WI38 (cell line): Measurements from ENCODE around the gene POLE.
A peak's percentile ranks its signal among the peaks of the same experiment; 100 is the strongest.

Experiments
- H3K4me3 ChIP-seq: 2 replicates; pipeline ENCODE4 v1.5.1; 2011; ENCODE audit warnings: low read depth, mild to moderate bottlenecking, control low read depth, low read length
- CTCF ChIP-seq: IDR thresholded peaks from 2 replicates; pipeline ENCODE4 v1.5.1; 2012; ENCODE audit warnings: low read depth, mild to moderate bottlenecking, control low read depth, low read length

Gene POLE

GRCh38 chr12:132638541-132639408, 48.4 kb downstream of the POLE start:
- peak; percentile 89 for TF ChIP-seq CTCF
- no peak overlapping the region for H3K4me3 ChIP-seq

GRCh38 chr12:132637811-132638210, 49.3 kb downstream of the POLE start:
- no peak overlapping the region for H3K4me3 ChIP-seq
- TF ChIP-seq CTCF: no peak

- H3K4me3 ChIP-seq: no peak overlapping the region
- no peak for TF ChIP-seq CTCF
Measured at GRCh38 chr12:132635076-132635955, 51.8 kb downstream of the POLE start.

- no peak for TF ChIP-seq CTCF
- no peak overlapping the region for H3K4me3 ChIP-seq
Measured at GRCh38 chr12:132634411-132634990, 52.6 kb downstream of the POLE start.

- no peak overlapping the region for H3K4me3 ChIP-seq
- no peak for TF ChIP-seq CTCF
Measured at GRCh38 chr12:132633901-132634300, 53.2 kb downstream of the POLE start.

- TF ChIP-seq CTCF: no peak
- H3K4me3 ChIP-seq: no peak overlapping the region
Measured at GRCh38 chr12:132633398-132633797, 53.7 kb downstream of the POLE start.
